Panc1 (cell line): ENCODE results near the gene ALKAL2.

ENCODE experiments used
- POLR2AphosphoS5 ChIP-seq: IDR thresholded peaks from 2 replicates; pipeline ENCODE4 v1.6.1; 2012; ENCODE audit warnings: mild to moderate bottlenecking, low read depth, low read length, moderate library complexity
- TF ChIP-seq, protein P1 (sequence below): fragments of 450-650 bp; IDR thresholded peaks from 2 replicates; pipeline ENCODE4 v1.5.1; 2017; ENCODE audit warnings: mild to moderate bottlenecking

DNA sequence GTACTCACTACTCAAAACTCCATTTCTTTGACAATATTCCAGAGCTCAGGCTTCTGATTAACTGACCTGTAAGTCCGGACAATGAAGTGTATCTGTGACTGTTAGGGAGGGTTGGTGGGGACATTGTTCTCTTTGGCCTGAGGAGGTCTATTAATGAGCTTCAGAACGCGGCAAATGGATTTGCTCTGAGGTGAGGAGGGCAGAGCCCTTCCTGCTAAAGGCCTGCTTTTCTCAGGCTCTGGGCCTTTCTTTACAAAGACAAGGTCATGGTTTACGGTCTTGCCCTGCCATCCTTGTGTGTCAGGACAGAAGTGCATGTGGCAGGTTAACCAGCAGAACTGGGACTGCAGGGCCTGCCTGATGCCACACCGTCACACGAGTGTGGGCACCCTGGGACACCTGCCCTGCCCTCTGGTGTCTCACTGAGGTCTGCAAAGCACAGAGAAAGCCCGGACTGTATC, 7.2 kb downstream of the ALKAL2 start:
- TF ChIP-seq, protein P1, sequence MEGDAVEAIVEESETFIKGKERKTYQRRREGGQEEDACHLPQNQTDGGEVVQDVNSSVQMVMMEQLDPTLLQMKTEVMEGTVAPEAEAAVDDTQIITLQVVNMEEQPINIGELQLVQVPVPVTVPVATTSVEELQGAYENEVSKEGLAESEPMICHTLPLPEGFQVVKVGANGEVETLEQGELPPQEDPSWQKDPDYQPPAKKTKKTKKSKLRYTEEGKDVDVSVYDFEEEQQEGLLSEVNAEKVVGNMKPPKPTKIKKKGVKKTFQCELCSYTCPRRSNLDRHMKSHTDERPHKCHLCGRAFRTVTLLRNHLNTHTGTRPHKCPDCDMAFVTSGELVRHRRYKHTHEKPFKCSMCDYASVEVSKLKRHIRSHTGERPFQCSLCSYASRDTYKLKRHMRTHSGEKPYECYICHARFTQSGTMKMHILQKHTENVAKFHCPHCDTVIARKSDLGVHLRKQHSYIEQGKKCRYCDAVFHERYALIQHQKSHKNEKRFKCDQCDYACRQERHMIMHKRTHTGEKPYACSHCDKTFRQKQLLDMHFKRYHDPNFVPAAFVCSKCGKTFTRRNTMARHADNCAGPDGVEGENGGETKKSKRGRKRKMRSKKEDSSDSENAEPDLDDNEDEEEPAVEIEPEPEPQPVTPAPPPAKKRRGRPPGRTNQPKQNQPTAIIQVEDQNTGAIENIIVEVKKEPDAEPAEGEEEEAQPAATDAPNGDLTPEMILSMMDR: no peak
- TF ChIP-seq POLR2AphosphoS5: no peak
